ENCODE measurements around the gene PAX1. TPM values are rescaled to one million over a fixed set of nuclear protein-coding genes. Genes with fewer than 3 reads are reported as not detected.

PAX1 gene
- total RNA-seq, 1 donor from 2014 or later: not detected

DNA sequence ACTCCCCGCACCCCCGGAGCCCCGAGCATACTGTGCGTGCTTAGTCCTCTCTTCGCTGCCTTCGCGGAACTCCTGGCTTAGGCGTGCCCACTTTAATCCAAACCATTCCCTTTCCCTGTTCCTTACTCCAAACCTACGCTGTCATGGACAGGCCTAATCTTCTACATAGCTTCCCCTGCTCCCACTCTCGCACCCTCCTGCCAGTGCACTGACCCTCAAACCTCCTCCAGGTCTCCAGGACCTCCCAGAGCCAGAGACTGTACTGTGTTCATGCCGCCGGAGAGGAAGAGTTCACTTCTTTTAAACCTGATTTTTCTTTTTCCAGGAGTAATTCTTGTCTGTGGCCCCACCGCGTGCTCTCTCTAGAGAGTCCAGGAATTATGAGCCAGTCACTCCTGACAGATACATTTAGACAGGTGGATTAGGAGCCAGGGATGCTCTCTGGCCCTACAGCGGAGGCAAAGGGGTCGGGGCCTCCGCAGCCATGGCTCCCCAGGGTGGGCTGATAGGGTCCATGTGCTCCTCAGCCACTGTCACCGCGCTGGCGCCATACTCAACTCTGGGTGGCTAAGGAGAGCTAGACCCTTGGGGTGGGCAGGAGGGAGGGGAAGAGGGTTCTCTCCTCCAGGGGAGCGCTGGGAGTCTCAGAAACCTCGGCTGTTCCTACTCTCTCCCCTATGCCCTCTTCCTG lies 1.6 kb upstream of the PAX1 start:
- TF ChIP-seq CTCF (IDR thresholded peaks at IDR 0.05): no peak
- Mint-ChIP-seq H3K4me1 (no peaks in the 10 kb centered on the region), H3K4me3 (no peak overlapping the region), H3K27me3 (peaks cover 65% of the 10 kb centered on the region), H3K9me3 (no peaks in the 10 kb centered on the region), H3K27ac (no peak overlapping the region), H3K36me3 (ENCODE audit: low read depth) (no peaks in the 10 kb centered on the region)
- DNase-seq (no peak), ATAC-seq (ENCODE audit: low read depth) (no peak)
- ChIA-PET CTCF (no interaction called here), POLR2A (no interaction called here)
- intact Hi-C loops (cut with micrococcal nuclease): no loop called here

GRCh38 chr20:21704408-21705385 lies 767 bp upstream of the PAX1 start:
- TF ChIP-seq CTCF (IDR thresholded peaks at IDR 0.05): no peak
- H3K9me3 Mint-ChIP-seq: no peaks in the 10 kb centered on the region
- DNase-seq: no peak

DNA sequence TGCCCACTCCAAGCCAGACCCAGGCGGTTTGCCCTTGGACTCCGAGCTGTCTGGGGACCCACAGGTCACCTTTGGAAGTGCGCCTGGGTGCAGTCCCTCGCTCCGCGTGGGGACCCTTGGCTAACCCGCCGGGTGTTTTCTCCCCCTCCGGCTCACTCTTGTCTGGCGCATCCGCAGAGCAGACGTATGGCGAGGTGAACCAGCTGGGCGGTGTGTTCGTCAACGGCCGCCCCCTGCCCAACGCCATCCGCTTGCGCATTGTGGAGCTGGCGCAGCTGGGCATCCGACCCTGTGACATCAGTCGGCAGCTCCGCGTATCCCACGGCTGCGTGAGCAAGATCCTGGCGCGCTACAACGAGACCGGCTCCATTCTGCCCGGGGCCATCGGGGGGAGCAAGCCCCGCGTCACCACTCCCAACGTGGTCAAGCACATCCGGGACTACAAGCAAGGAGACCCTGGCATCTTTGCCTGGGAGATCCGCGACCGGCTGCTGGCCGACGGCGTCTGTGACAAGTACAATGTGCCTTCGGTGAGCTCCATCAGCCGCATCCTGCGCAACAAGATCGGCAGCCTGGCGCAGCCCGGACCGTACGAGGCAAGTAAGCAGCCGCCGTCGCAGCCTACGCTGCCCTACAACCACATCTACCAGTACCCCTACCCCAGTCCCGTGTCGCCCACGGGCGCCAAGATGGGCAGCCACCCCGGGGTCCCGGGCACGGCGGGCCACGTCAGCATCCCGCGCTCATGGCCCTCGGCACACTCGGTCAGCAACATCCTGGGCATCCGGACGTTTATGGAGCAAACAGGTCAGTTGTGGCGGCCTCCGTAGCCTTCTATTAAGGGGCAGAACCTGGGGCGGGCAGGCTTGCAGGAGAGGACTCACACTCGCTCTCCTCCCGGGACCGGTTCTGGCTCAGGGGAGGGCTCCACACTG lies 1.1 kb downstream of the PAX1 start:
- peaks cover 63% of the 10 kb centered on the region for H3K27me3 Mint-ChIP-seq
- DNase-seq (no peak), ATAC-seq (ENCODE audit: low read depth) (no peak)
- H3K4me3 Mint-ChIP-seq: no peak overlapping the region
- TF ChIP-seq CTCF (IDR thresholded peaks at IDR 0.05): no peak
- no peaks in the 10 kb centered on the region for H3K9me3 Mint-ChIP-seq
- intact Hi-C loops (cut with micrococcal nuclease): no loop called here
- CTCF ChIA-PET: no interaction called here
- H3K4me1 Mint-ChIP-seq: no peaks in the 10 kb centered on the region
- no peak overlapping the region for H3K27ac Mint-ChIP-seq
- POLR2A ChIA-PET: no interaction called here
- no peaks in the 10 kb centered on the region for H3K36me3 Mint-ChIP-seq (ENCODE audit: low read depth)

More at GRCh38 chr20:21704408-21705385, 767 bp upstream of the PAX1 start:
- peaks cover 64% of the 10 kb centered on the region for H3K27me3 Mint-ChIP-seq
- POLR2A ChIA-PET: no interaction called here
- CTCF ChIA-PET: no interaction called here
- H3K27ac Mint-ChIP-seq: no peak overlapping the region
- H3K4me1 Mint-ChIP-seq: no peaks in the 10 kb centered on the region
- intact Hi-C loops (cut with micrococcal nuclease): no loop called here
- no peaks in the 10 kb centered on the region for H3K36me3 Mint-ChIP-seq (ENCODE audit: low read depth)
- H3K4me3 Mint-ChIP-seq: no peak overlapping the region
- no peak for ATAC-seq (ENCODE audit: low read depth)

GRCh38 chr20:21707267-21707666 lies 1.8 kb downstream of the PAX1 start:
- POLR2A ChIA-PET: no interaction called here
- Mint-ChIP-seq H3K36me3 (ENCODE audit: low read depth) (no peaks in the 10 kb centered on the region), H3K27ac (no peak overlapping the region), H3K27me3 (peaks cover 55% of the 10 kb centered on the region), H3K4me3 (no peak overlapping the region), H3K4me1 (no peaks in the 10 kb centered on the region), H3K9me3 (no peaks in the 10 kb centered on the region)
- DNase-seq (no peak), ATAC-seq (ENCODE audit: low read depth) (no peak)
- intact Hi-C loops (cut with micrococcal nuclease): no loop called here
- CTCF ChIA-PET: no interaction called here
- TF ChIP-seq CTCF (IDR thresholded peaks at IDR 0.05): no peak

Measured in activated B cell treated with CpG ODN at 0.5 μM for 24 hours (primary cell).